ENCODE results near the gene XPR1.

DNA sequence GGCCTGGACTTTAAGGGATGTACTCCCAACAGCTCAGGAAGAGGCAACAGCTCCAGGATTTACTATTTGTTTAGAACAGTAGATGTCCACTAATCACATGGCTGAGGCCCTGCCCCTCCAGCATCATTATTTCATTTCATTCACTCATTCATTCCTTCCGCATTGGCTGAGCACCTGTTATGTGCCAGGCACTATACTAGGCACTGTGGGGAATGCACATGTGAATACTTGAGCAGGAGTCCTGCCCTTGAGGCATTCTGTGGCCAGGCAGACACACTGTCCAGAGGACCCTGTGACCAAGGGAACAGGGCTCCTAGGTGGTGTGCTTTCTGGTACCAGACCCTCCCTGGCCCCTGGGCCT is 305.2 kb downstream of the XPR1 start:
- TF ChIP-seq, protein P1, sequence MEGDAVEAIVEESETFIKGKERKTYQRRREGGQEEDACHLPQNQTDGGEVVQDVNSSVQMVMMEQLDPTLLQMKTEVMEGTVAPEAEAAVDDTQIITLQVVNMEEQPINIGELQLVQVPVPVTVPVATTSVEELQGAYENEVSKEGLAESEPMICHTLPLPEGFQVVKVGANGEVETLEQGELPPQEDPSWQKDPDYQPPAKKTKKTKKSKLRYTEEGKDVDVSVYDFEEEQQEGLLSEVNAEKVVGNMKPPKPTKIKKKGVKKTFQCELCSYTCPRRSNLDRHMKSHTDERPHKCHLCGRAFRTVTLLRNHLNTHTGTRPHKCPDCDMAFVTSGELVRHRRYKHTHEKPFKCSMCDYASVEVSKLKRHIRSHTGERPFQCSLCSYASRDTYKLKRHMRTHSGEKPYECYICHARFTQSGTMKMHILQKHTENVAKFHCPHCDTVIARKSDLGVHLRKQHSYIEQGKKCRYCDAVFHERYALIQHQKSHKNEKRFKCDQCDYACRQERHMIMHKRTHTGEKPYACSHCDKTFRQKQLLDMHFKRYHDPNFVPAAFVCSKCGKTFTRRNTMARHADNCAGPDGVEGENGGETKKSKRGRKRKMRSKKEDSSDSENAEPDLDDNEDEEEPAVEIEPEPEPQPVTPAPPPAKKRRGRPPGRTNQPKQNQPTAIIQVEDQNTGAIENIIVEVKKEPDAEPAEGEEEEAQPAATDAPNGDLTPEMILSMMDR (conservative IDR thresholded peaks at IDR 0.05; ENCODE audit: low read depth, low read length) = no peak
- TF ChIP-seq EZH2 (IDR thresholded peaks at IDR 0.05; ENCODE audit: borderline replicate concordance, low read depth, low read length, poor library complexity, severe bottlenecking) = no peak
